ENCODE results near the gene SLC17A9. TPM values are rescaled to one million over a fixed set of nuclear protein-coding genes. Genes with fewer than 3 reads are reported as not detected.

Gene SLC17A9
- total RNA-seq, 4 donors from 2014 or later, result 3.8 to 19.0 (median 5.2) TPM

GRCh38 chr20:62925076-62925419 lies 27.5 kb upstream of the SLC17A9 start:
- Histone ChIP-seq H3K36me3 (no peaks in the 10 kb centered on the region), H3K27me3 (no peaks in the 10 kb centered on the region), H3K4me3 (peak overlapping the region; percentile 97 to 99 (median 98)), H3K9me3 (no peaks in the 10 kb centered on the region), H3K27ac (peak overlapping the region; percentile 96 to 99 (median 98)), H3K4me1 (peaks cover 7 to 81% (median 36%) of the 10 kb centered on the region in 4 donors)
- no peak for DNase-seq
- no peak for TF ChIP-seq POLR2A (IDR thresholded peaks at IDR 0.05)
- TF ChIP-seq CTCF (IDR thresholded peaks at IDR 0.05), result no peak

GRCh38 chr20:62925420-62926228 lies 26.9 kb upstream of the SLC17A9 start:
- Histone ChIP-seq H3K4me3 (peak overlapping the region; percentile 97 to 99 (median 98)), H3K27ac (peak overlapping the region; percentile 96 to 99 (median 98)), H3K9me3 (no peaks in the 10 kb centered on the region), H3K4me1 (peaks cover 7 to 78% (median 36%) of the 10 kb centered on the region in 4 donors), H3K27me3 (no peaks in the 10 kb centered on the region), H3K36me3 (no peaks in the 10 kb centered on the region)
- TF ChIP-seq CTCF (IDR thresholded peaks at IDR 0.05), result no peak
- TF ChIP-seq POLR2A (IDR thresholded peaks at IDR 0.05), result no peak
- DNase-seq, result peak; percentile 57 to 72 (median 69)

GRCh38 chr20:62926229-62927127 lies 26.0 kb upstream of the SLC17A9 start, which contains the start of gene DIDO1:
Gene DIDO1, minus strand, starts transcription at chr20:62926505.
- peak; percentile 90 to 96 (median 93) for DNase-seq
- Histone ChIP-seq H3K27me3 (no peaks in the 10 kb centered on the region), H3K36me3 (no peaks in the 10 kb centered on the region), H3K27ac (peak within 1 kb of the TSS; percentile 96 to 99 (median 98)), H3K9me3 (no peaks in the 10 kb centered on the region), H3K4me1 (peaks cover 7 to 69% (median 34%) of the 10 kb centered on the region in 4 donors), H3K4me3 (peak within 1 kb of the TSS; percentile 97 to 99 (median 98))
- TF ChIP-seq CTCF (IDR thresholded peaks at IDR 0.05) (peak; percentile 61 to 91 (median 87)), POLR2A (IDR thresholded peaks at IDR 0.05) (peak; percentile 74 to 80)

GRCh38 chr20:62927128-62927705 lies 25.3 kb upstream of the SLC17A9 start:
- peak in 2 of 3 donors; percentile 37 to 40 for DNase-seq
- Histone ChIP-seq H3K27ac (peak overlapping the region; percentile 96 to 99 (median 98)), H3K27me3 (no peaks in the 10 kb centered on the region), H3K4me1 (peaks cover 7 to 62% (median 31%) of the 10 kb centered on the region in 4 donors), H3K9me3 (no peaks in the 10 kb centered on the region), H3K4me3 (peak overlapping the region; percentile 97 to 99 (median 98)), H3K36me3 (no peaks in the 10 kb centered on the region)
- no peak for TF ChIP-seq POLR2A (IDR thresholded peaks at IDR 0.05)
- TF ChIP-seq CTCF (IDR thresholded peaks at IDR 0.05), result no peak

- DNase-seq, result peak in 2 of 3 donors; percentile 57 to 59
- Histone ChIP-seq H3K27me3 (no peaks in the 10 kb centered on the region), H3K9me3 (no peaks in the 10 kb centered on the region), H3K27ac (peak overlapping the region; percentile 73 to 99 (median 94)), H3K36me3 (no peaks in the 10 kb centered on the region), H3K4me1 (peaks cover 7 to 50% (median 20%) of the 10 kb centered on the region in 4 donors), H3K4me3 (peak overlapping the region; percentile 54 to 64 (median 60))
- TF ChIP-seq CTCF (IDR thresholded peaks at IDR 0.05) (no peak), POLR2A (IDR thresholded peaks at IDR 0.05) (no peak)
Observed at GRCh38 chr20:62928246-62928939, 24.1 kb upstream of the SLC17A9 start.

Data from Peyer's patch (tissue), 4 donors.